22Rv1 (cell line): ENCODE data around the gene CCDC57.

Source experiments
- ZFX ChIP-seq: fragments of 450-650 bp; IDR thresholded peaks from 2 replicates; pipeline ENCODE4 v1.6.1; 2017; ENCODE audit warnings: antibody characterized with exemption, borderline replicate concordance
- TF ChIP-seq, protein P1 (sequence below): fragments of 450-650 bp; IDR thresholded peaks from 2 replicates; pipeline ENCODE4 v1.5.1; 2017; ENCODE audit warnings: mild to moderate bottlenecking

DNA sequence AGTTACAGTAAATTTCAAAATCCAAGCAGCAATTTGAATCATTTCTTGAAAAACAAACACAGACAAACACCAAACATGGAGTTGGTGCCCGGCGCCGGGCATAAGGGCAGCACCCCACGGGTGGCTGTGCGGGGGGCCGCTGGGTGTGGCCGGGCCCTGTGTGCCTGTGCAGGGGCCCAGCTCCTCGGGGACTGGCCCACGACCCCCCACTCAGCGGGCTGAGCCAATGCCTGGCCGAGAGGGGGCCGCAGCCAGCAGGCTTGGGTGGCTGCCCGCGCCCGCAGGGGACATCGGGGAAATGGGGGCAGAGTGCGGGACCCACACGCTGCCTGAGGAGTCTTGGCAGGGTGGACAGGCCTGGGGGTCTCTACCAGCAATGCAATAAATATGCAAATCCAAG lies 134.2 kb downstream of the CCDC57 start:
- no peak for TF ChIP-seq ZFX
- TF ChIP-seq, protein P1, sequence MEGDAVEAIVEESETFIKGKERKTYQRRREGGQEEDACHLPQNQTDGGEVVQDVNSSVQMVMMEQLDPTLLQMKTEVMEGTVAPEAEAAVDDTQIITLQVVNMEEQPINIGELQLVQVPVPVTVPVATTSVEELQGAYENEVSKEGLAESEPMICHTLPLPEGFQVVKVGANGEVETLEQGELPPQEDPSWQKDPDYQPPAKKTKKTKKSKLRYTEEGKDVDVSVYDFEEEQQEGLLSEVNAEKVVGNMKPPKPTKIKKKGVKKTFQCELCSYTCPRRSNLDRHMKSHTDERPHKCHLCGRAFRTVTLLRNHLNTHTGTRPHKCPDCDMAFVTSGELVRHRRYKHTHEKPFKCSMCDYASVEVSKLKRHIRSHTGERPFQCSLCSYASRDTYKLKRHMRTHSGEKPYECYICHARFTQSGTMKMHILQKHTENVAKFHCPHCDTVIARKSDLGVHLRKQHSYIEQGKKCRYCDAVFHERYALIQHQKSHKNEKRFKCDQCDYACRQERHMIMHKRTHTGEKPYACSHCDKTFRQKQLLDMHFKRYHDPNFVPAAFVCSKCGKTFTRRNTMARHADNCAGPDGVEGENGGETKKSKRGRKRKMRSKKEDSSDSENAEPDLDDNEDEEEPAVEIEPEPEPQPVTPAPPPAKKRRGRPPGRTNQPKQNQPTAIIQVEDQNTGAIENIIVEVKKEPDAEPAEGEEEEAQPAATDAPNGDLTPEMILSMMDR = no peak
